Measurements from ENCODE around the gene SMIM20.

SMIM20 gene

DNA sequence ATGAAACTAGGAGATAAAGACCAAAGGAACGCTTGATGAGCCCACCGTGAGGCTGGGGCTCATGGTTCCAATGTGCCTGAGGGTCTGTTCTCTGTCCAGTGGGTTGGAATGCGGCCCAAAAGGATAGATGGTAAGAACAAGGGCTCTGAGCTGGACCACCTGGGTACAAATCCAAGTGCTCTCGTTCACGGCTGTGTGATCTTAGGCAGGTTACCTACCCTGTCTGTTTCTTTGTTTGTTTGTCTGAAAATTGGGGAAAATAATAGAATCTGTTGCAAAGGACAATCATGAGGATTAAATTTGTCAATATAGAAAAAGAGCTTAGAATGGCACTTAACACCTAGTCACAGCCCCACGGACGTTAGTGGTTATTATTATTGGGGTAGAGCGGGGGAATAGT lies 36.0 kb downstream of the SMIM20 start:
- H3K36me3 ChIP-seq (ENCODE audit: insufficient read depth, low read length): no peaks in the 10 kb centered on the region
- H3K9ac ChIP-seq (ENCODE audit: low read depth, low read length): no peak overlapping the region

DNA sequence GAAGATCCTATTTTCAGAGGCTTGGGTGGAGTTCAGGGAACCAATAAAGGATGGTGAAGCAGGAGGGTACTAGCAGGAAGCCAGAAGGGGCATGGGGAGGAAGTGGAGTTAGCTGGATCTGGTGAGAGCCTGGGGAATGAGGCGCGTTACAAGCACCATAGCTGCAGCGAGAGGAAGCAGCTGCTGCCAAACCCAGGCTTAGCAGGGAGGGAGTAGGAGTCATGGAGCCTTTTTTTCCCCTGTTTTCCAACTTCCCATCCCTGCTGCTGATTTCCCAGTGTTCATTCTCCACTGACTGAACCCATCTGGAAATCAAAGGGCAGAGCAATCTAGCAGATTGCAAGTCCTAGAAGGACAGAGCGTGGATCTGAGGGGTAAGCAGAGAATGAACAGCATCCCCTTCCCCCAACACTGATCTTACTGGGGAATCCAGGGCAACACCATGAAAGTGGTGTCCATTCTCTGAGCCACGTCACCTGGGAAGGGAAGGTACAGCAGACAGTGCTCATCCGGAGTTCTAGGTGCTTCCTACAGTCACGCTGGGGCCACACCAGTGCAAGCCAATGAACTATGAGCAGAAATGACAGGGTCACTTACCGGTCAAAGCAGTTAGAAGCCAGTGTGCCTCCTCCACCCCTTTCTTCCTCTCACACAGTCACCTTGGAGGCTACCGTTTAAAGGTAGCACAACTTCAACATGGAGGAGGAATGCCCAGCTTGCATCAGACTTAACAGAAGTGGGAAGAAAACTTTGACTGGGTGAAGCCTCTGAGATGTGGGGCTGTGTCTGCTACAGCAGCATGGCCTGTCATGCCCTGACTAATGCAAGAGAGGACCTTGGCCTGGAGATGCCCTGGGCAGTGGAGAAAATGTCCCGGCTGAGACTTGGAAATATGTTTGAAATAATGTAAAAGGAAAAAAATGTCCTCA lies 36.7 kb downstream of the SMIM20 start:
- no peaks in the 10 kb centered on the region for H3K9me3 ChIP-seq (ENCODE audit: control insufficient read depth, insufficient read depth, low read length)
- H3K36me3 ChIP-seq (ENCODE audit: insufficient read depth, low read length): no peaks in the 10 kb centered on the region
- H3K9ac ChIP-seq (ENCODE audit: low read depth, low read length): no peak overlapping the region
- peaks cover 32% of the 10 kb centered on the region for H3K4me1 ChIP-seq (ENCODE audit: insufficient read depth, low read length)

More for the DNA sequence above, 36.0 kb downstream of the SMIM20 start:
- H3K4me1 ChIP-seq (ENCODE audit: insufficient read depth, low read length): peaks cover 27% of the 10 kb centered on the region
- H3K9me3 ChIP-seq (ENCODE audit: control insufficient read depth, insufficient read depth, low read length): no peaks in the 10 kb centered on the region

DNA sequence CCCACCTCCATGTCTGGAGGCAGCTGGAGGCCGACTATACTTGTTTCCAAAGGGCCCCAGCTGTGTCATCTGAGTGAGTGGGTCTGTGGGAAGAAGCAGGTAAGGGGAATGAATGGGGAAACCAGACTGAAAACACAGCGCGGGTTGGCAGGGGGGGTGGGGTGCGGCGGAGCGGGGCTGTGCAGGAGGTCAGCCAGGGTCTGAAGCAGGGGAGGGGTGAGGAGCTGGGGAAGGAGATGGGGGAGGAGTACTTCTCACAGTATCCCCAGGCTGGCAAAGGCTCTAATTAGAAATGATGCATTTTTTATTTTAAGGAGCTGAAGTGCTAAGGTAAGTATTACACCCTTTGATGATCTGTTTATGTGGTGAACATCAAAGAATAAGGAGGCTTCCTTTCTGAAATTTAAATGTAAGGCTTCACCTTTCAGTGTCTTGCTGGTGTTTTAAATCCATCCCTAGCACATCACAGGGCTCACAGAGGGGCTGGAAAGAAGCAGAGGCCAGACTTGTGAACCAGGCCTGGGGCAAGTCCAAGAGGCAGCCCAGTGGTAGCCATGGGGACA lies 37.5 kb downstream of the SMIM20 start:
- Histone ChIP-seq H3K9ac (ENCODE audit: low read depth, low read length) (no peak overlapping the region), H3K36me3 (ENCODE audit: insufficient read depth, low read length) (no peaks in the 10 kb centered on the region), H3K9me3 (ENCODE audit: control insufficient read depth, insufficient read depth, low read length) (no peaks in the 10 kb centered on the region), H3K4me1 (ENCODE audit: insufficient read depth, low read length) (peaks cover 38% of the 10 kb centered on the region)

GRCh38 chr4:25953740-25954139 lies 39.7 kb downstream of the SMIM20 start:
- Histone ChIP-seq H3K36me3 (ENCODE audit: insufficient read depth, low read length) (no peaks in the 10 kb centered on the region), H3K9ac (ENCODE audit: low read depth, low read length) (no peak overlapping the region), H3K4me1 (ENCODE audit: insufficient read depth, low read length) (peaks cover 38% of the 10 kb centered on the region), H3K9me3 (ENCODE audit: control insufficient read depth, insufficient read depth, low read length) (no peaks in the 10 kb centered on the region)

GRCh38 chr4:25954293-25954904 lies 40.4 kb downstream of the SMIM20 start:
- Histone ChIP-seq H3K9ac (ENCODE audit: low read depth, low read length) (no peak overlapping the region), H3K36me3 (ENCODE audit: insufficient read depth, low read length) (no peaks in the 10 kb centered on the region), H3K9me3 (ENCODE audit: control insufficient read depth, insufficient read depth, low read length) (no peaks in the 10 kb centered on the region), H3K4me1 (ENCODE audit: insufficient read depth, low read length) (peaks cover 36% of the 10 kb centered on the region)

DNA sequence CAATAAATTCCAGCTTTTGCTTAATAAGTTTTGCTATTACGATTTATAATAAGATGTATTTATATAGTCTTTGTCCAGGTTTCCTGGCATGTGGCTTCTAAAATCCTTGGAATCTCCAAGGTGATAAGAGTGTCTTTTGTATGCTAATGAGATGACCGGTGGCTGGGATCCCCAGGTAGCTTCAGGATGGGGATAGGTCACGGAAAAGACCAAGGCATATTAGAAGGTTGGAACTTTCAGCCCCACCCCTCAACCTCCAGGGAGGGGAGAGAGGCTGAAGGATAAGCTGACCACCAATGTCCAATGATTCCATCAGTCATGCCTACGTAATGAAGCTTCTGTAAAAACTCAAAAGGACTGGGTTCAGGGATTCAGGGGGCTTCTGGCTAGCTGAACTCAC lies 41.7 kb downstream of the SMIM20 start:
- no peak overlapping the region for H3K9ac ChIP-seq (ENCODE audit: low read depth, low read length)
- no peaks in the 10 kb centered on the region for H3K9me3 ChIP-seq (ENCODE audit: control insufficient read depth, insufficient read depth, low read length)
- H3K4me1 ChIP-seq (ENCODE audit: insufficient read depth, low read length): peaks cover 30% of the 10 kb centered on the region
- H3K36me3 ChIP-seq (ENCODE audit: insufficient read depth, low read length): no peaks in the 10 kb centered on the region

- no peak overlapping the region for H3K9ac ChIP-seq (ENCODE audit: low read depth, low read length)
- no peaks in the 10 kb centered on the region for H3K9me3 ChIP-seq (ENCODE audit: control insufficient read depth, insufficient read depth, low read length)
- peaks cover 25% of the 10 kb centered on the region for H3K4me1 ChIP-seq (ENCODE audit: insufficient read depth, low read length)
- no peaks in the 10 kb centered on the region for H3K36me3 ChIP-seq (ENCODE audit: insufficient read depth, low read length)
Measured at GRCh38 chr4:25956260-25956659, 42.2 kb downstream of the SMIM20 start.

DNA sequence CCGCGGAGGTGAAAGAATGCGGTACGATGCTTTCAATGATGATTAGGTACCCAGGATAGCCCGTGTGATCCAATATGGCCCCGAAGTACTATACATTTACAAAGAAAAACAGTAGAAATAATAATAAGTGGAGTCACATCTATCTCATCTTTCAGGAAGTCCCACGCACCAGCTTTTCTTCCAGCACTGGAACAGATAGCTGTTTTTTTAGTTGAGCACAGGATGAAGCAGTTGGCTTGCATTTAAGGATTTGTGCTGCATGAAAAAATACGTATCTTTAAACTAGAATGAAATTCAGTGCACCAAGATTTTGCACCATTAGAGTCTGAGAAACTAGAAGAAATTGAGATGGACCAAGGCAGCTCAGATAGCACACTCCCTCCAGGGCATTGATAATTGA lies 44.1 kb downstream of the SMIM20 start:
- H3K4me1 ChIP-seq (ENCODE audit: insufficient read depth, low read length): peaks cover 18% of the 10 kb centered on the region
- H3K9ac ChIP-seq (ENCODE audit: low read depth, low read length): no peak overlapping the region
- no peaks in the 10 kb centered on the region for H3K9me3 ChIP-seq (ENCODE audit: control insufficient read depth, insufficient read depth, low read length)
- H3K36me3 ChIP-seq (ENCODE audit: insufficient read depth, low read length): no peaks in the 10 kb centered on the region

GRCh38 chr4:25962393-25962792 lies 48.4 kb downstream of the SMIM20 start:
- no peaks in the 10 kb centered on the region for H3K9me3 ChIP-seq (ENCODE audit: control insufficient read depth, insufficient read depth, low read length)
- no peaks in the 10 kb centered on the region for H3K36me3 ChIP-seq (ENCODE audit: insufficient read depth, low read length)
- no peak overlapping the region for H3K9ac ChIP-seq (ENCODE audit: low read depth, low read length)
- no peaks in the 10 kb centered on the region for H3K4me1 ChIP-seq (ENCODE audit: insufficient read depth, low read length)

DNA sequence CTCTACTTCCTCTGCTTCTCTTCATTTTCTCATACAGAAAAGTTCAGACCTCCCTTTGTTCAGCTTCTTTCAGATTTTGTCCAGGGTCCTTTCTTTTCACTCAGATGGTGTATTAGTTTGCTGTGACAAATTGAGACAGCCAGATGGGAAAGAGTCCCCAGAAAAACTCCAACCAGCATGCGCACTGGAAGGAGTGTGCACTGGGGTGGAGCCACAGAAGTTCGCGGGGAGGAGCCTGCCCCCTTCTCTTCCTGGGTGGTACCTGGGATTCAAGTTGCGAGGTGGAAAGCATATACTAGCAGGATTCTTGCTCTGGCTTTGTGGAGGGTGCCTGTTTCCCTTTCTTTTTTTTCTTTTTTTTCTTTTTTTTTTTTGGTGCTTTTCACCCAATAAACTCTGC lies 51.6 kb downstream of the SMIM20 start:
- no peaks in the 10 kb centered on the region for H3K9me3 ChIP-seq (ENCODE audit: control insufficient read depth, insufficient read depth, low read length)
- peaks cover 4% of the 10 kb centered on the region; the same call in 1 of the 2 replicates for H3K4me1 ChIP-seq (ENCODE audit: insufficient read depth, low read length)
- no peaks in the 10 kb centered on the region for H3K36me3 ChIP-seq (ENCODE audit: insufficient read depth, low read length)
- no peak overlapping the region for H3K9ac ChIP-seq (ENCODE audit: low read depth, low read length)

- Histone ChIP-seq H3K9ac (ENCODE audit: low read depth, low read length) (no peak overlapping the region), H3K9me3 (ENCODE audit: control insufficient read depth, insufficient read depth, low read length) (no peaks in the 10 kb centered on the region), H3K36me3 (ENCODE audit: insufficient read depth, low read length) (no peaks in the 10 kb centered on the region), H3K4me1 (ENCODE audit: insufficient read depth, low read length) (peaks cover 9% of the 10 kb centered on the region; the same call in 1 of the 2 replicates)
Measured at GRCh38 chr4:25966171-25966570, 52.2 kb downstream of the SMIM20 start.

GRCh38 chr4:25969374-25970155 lies 55.5 kb downstream of the SMIM20 start:
- H3K9me3 ChIP-seq (ENCODE audit: control insufficient read depth, insufficient read depth, low read length): no peaks in the 10 kb centered on the region
- H3K9ac ChIP-seq (ENCODE audit: low read depth, low read length): no peak overlapping the region
- H3K36me3 ChIP-seq (ENCODE audit: insufficient read depth, low read length): no peaks in the 10 kb centered on the region
- H3K4me1 ChIP-seq (ENCODE audit: insufficient read depth, low read length): peaks cover 10% of the 10 kb centered on the region; the same call in 1 of the 2 replicates

DNA sequence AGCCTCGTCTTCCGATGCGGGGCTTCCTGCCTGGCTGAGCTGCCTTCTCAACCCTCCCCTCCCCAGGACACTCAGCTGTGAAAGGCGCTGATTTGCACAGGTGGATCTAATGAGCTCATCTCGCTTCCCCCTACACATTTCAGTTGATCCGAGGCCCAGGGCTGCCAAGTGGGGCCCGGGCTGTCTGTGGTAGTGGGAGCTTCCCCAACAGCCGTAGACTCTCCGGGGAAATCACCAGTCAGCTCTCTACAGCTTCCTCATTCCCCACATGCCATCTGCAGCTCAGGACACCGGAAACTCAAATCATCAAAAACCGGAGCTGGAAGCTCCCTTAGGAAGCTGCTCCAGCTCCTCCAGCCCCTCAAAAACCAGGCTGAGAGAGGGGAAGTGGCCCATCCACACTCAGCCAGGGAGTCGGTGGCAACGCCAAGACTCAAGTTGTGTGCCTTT lies 56.2 kb downstream of the SMIM20 start:
- no peaks in the 10 kb centered on the region for H3K36me3 ChIP-seq (ENCODE audit: insufficient read depth, low read length)
- H3K4me1 ChIP-seq (ENCODE audit: insufficient read depth, low read length): peaks cover 10% of the 10 kb centered on the region; the same call in 1 of the 2 replicates
- no peaks in the 10 kb centered on the region for H3K9me3 ChIP-seq (ENCODE audit: control insufficient read depth, insufficient read depth, low read length)
- H3K9ac ChIP-seq (ENCODE audit: low read depth, low read length): no peak overlapping the region
